ENCODE results near the gene ZBTB40.

The ZBTB40 gene

DNA sequence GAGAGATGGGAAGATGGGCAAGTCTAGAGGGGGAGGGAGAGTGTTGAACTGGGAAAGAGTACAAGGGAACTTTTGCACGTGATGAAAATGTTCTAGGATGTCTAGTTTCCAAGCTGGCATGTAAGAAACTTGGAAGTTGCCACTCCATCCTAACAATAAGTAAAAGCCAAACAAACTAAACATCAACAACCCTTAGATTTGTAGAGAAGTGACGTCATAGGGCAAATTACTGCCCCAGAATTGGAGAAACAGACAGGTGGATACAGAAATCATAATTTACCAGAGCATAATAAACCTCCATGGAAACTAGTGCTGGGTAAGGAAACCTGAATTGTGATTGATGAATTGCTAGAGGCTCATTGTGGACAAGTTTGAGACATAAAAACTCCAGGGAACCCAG, 14.7 kb upstream of the ZBTB40 start:
- no peak overlapping the region for H3K27ac ChIP-seq (ENCODE audit: low read length)

DNA sequence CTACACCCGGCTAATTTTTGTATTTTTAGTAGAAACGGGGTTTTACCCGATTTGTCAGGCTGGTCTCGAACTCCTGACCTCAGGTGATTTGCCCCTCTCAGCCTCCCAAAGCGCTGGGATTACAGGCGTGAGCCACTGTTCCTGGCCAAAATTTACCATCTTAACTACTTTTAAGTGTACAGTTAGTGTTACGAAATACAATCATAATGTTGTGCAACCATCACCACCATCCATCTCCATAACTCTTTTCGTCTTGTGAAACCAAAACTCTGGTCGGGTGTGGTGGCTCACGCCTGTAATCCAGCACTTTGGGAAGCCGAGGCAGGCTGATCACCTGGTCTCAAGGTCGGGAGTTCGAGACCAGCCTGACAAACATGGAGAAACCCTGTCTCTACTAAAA, 14.1 kb upstream of the ZBTB40 start:
- Histone ChIP-seq H3K9me2 (replicated peaks; ENCODE audit: insufficient read depth, low read length) (no peaks in the 10 kb centered on the region), H2AFZ (ENCODE audit: low read length) (no peak overlapping the region), H3K79me2 (ENCODE audit: low read length) (no peaks in the 10 kb centered on the region), H3K36me3 (replicated peaks; ENCODE audit: insufficient read depth, low read length) (no peaks in the 10 kb centered on the region), H3K27me3 (replicated peaks; ENCODE audit: insufficient read depth, low read length) (peaks cover 13% of the 10 kb centered on the region; the same call in 1 of the 2 replicates), H3K27ac (ENCODE audit: low read length) (no peak overlapping the region), H3F3A (ENCODE audit: insufficient read depth, low read length) (no peaks in the 10 kb centered on the region), H3K4me1 (ENCODE audit: low read length) (no peaks in the 10 kb centered on the region), H3K9me3 (replicated peaks; ENCODE audit: insufficient read depth, low read length) (no peaks in the 10 kb centered on the region), H3K4me2 (ENCODE audit: low read depth, low read length) (no peak overlapping the region), H4K20me1 (ENCODE audit: insufficient read depth, low read length) (no peaks in the 10 kb centered on the region), H3K4me3 (ENCODE audit: low read length) (no peak overlapping the region), H3K9ac (ENCODE audit: low read length) (no peak overlapping the region)
- TF ChIP-seq, protein P1, sequence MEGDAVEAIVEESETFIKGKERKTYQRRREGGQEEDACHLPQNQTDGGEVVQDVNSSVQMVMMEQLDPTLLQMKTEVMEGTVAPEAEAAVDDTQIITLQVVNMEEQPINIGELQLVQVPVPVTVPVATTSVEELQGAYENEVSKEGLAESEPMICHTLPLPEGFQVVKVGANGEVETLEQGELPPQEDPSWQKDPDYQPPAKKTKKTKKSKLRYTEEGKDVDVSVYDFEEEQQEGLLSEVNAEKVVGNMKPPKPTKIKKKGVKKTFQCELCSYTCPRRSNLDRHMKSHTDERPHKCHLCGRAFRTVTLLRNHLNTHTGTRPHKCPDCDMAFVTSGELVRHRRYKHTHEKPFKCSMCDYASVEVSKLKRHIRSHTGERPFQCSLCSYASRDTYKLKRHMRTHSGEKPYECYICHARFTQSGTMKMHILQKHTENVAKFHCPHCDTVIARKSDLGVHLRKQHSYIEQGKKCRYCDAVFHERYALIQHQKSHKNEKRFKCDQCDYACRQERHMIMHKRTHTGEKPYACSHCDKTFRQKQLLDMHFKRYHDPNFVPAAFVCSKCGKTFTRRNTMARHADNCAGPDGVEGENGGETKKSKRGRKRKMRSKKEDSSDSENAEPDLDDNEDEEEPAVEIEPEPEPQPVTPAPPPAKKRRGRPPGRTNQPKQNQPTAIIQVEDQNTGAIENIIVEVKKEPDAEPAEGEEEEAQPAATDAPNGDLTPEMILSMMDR (IDR thresholded peaks at IDR 0.05; ENCODE audit: low read length) = no peak
- TF ChIP-seq EZH2 (optimal IDR thresholded peaks at IDR 0.05; ENCODE audit: low read depth, low read length) = no peak
- TF ChIP-seq EZH2phosphoT487 (IDR thresholded peaks at IDR 0.05; ENCODE audit: low read length) = no peak
- DNase-seq = no peak

More for the DNA sequence above, 14.7 kb upstream of the ZBTB40 start:
- Histone ChIP-seq H3K4me2 (ENCODE audit: low read depth, low read length) (no peak overlapping the region), H3K9me3 (replicated peaks; ENCODE audit: insufficient read depth, low read length) (no peaks in the 10 kb centered on the region), H3K4me3 (ENCODE audit: low read length) (no peak overlapping the region), H3K27me3 (replicated peaks; ENCODE audit: insufficient read depth, low read length) (peaks cover 12% of the 10 kb centered on the region; the same call in 1 of the 2 replicates), H2AFZ (ENCODE audit: low read length) (no peak overlapping the region), H3K36me3 (replicated peaks; ENCODE audit: insufficient read depth, low read length) (no peaks in the 10 kb centered on the region), H3F3A (ENCODE audit: insufficient read depth, low read length) (no peaks in the 10 kb centered on the region), H3K9me2 (replicated peaks; ENCODE audit: insufficient read depth, low read length) (no peaks in the 10 kb centered on the region), H3K79me2 (ENCODE audit: low read length) (no peaks in the 10 kb centered on the region), H3K9ac (ENCODE audit: low read length) (no peak overlapping the region), H4K20me1 (ENCODE audit: insufficient read depth, low read length) (no peaks in the 10 kb centered on the region), H3K4me1 (ENCODE audit: low read length) (no peaks in the 10 kb centered on the region)
- TF ChIP-seq, protein P1 (IDR thresholded peaks at IDR 0.05; ENCODE audit: low read length) = no peak
- TF ChIP-seq EZH2 (optimal IDR thresholded peaks at IDR 0.05; ENCODE audit: low read depth, low read length) (no peak), EZH2phosphoT487 (IDR thresholded peaks at IDR 0.05; ENCODE audit: low read length) (no peak)
- DNase-seq = no peak

DNA sequence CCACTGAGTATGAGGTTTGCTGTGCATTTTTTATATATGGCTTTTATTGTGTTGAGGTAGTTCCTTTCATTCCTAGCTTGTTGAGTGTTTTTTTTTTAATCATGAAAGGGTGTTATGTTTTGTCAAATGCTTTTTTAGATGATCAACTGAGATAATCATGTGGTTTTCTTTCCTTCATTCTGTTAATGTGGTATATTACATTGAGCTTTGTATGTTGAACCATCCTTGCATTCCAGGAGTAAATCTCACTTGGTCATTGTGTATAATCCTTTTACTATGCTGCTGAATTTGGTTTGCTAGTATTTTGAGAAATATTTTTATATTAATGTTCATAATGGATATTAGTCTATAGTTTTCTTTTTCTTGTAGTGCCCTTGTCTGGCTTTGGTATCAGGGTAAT, 11.1 kb upstream of the ZBTB40 start:
- no peak overlapping the region for H3K27ac ChIP-seq (ENCODE audit: low read length)
- H3K79me2 ChIP-seq (ENCODE audit: low read length) = no peaks in the 10 kb centered on the region
- no peak overlapping the region for H3K4me3 ChIP-seq (ENCODE audit: low read length)
- no peak overlapping the region for H3K9ac ChIP-seq (ENCODE audit: low read length)
- H3K9me3 ChIP-seq (replicated peaks; ENCODE audit: insufficient read depth, low read length) = no peaks in the 10 kb centered on the region
- no peaks in the 10 kb centered on the region for H3K36me3 ChIP-seq (replicated peaks; ENCODE audit: insufficient read depth, low read length)
- H3K4me2 ChIP-seq (ENCODE audit: low read depth, low read length) = no peak overlapping the region
- no peaks in the 10 kb centered on the region for H4K20me1 ChIP-seq (ENCODE audit: insufficient read depth, low read length)
- no peaks in the 10 kb centered on the region for H3K4me1 ChIP-seq (ENCODE audit: low read length)
- H3K9me2 ChIP-seq (replicated peaks; ENCODE audit: insufficient read depth, low read length) = no peaks in the 10 kb centered on the region
- TF ChIP-seq, protein P1 (IDR thresholded peaks at IDR 0.05; ENCODE audit: low read length) = no peak
- no peak for TF ChIP-seq EZH2phosphoT487 (IDR thresholded peaks at IDR 0.05; ENCODE audit: low read length)
- no peak for TF ChIP-seq EZH2 (optimal IDR thresholded peaks at IDR 0.05; ENCODE audit: low read depth, low read length)
- H3F3A ChIP-seq (ENCODE audit: insufficient read depth, low read length) = no peaks in the 10 kb centered on the region
- H3K27me3 ChIP-seq (replicated peaks; ENCODE audit: insufficient read depth, low read length) = 0 out of 2 replicates have a peak, but pooled peaks cover 10% of the 10 kb centered on the region
- no peak overlapping the region for H2AFZ ChIP-seq (ENCODE audit: low read length)
- no peak for DNase-seq
